HepG2 (cell line): Measurements from ENCODE around the gene FCER1G. TPM values are rescaled to one million over a fixed set of nuclear protein-coding genes. Genes with fewer than 3 reads are reported as not detected.

Experiments
- EEA1 ChIP-seq: sonication (generic); formaldehyde crosslinking; IDR thresholded peaks from 2 replicates; pipeline ENCODE4 v1.5.1; 2020; ENCODE audit warnings: mild to moderate bottlenecking, missing genetic modification reagents, borderline replicate concordance
- HNRNPK ChIP-seq: fragments of 200-400 bp; formaldehyde crosslinking; IDR thresholded peaks from 2 replicates; pipeline ENCODE4 v1.6.1; 2018; ENCODE audit warnings: low read length, low read depth, moderate library complexity, mild to moderate bottlenecking; ENCODE audit not compliant: poor library complexity, severe bottlenecking
- RFX1 ChIP-seq: fragments of 450-650 bp; IDR thresholded peaks from 2 replicates; pipeline ENCODE4 v1.6.1; 2017
- SMARCE1 ChIP-seq: fragments of 450-650 bp; IDR thresholded peaks from 2 replicates; pipeline ENCODE4 v1.6.1; 2017; ENCODE audit warnings: borderline replicate concordance
- ZNF644 ChIP-seq: IDR thresholded peaks from 2 replicates; pipeline ENCODE4 v1.6.1; 2016; ENCODE audit warnings: low read depth
- polyA plus RNA-seq, 8 experiments: library from polyadenylated mRNA; depleted of rRNA in 3 of 8; stranded (reverse) in 7 of 8; unstranded in 1 of 8; fragments of >200 nt; fragmentation: Illumina TruSeq in 4 of 8; extraction: Trizol in 4 of 8; gene quantifications; 2 replicates each; pipeline versions ENCODE4 v1.2.1 to v1.2.3, GENCODE V29; 2011 to 2016; ENCODE audit warnings: low read depth in 4 of 8, missing spikeins in 1 of 8, mixed read lengths in 1 of 8; ENCODE audit not compliant: insufficient read depth in 1 of 8
- total RNA-seq, 5 experiments: library from RNA; depleted of rRNA; stranded (reverse); fragments of >200 nt; fragmentation: Illumina TruSeq; extraction: Trizol; gene quantifications; 2 replicates each; pipeline ENCODE4 v1.2.3, GENCODE V29; 2016; ENCODE audit warnings: low read depth in 1 of 5
- TF ChIP-seq, protein P1 (sequence below): sonication (generic); formaldehyde crosslinking; IDR thresholded peaks from 2 replicates; pipeline ENCODE4 v1.4.0; 2020; ENCODE audit warnings: missing genetic modification reagents
- TF ChIP-seq, protein P2 (sequence below): sonication (generic); formaldehyde crosslinking; conservative IDR thresholded peaks from 2 replicates; pipeline ENCODE4 v1.4.0; 2020; ENCODE audit warnings: missing genetic modification reagents
- TF ChIP-seq, protein P3 (sequence below): IDR thresholded peaks from 2 replicates; pipeline ENCODE4 v1.6.1; 2018; ENCODE audit warnings: missing genetic modification reagents, mild to moderate bottlenecking, missing compliant biosample characterization
- TF ChIP-seq, protein P4 (sequence below): sonication (generic); formaldehyde crosslinking; conservative IDR thresholded peaks from 2 replicates; pipeline ENCODE4 v1.8.0; 2022; ENCODE audit warnings: low read depth, missing genetic modification reagents
- TF ChIP-seq, protein P5 (sequence below): sonication (generic); formaldehyde crosslinking; IDR thresholded peaks from 2 replicates; pipeline ENCODE4 v1.5.1; 2020; ENCODE audit warnings: mild to moderate bottlenecking, missing genetic modification reagents, borderline replicate concordance

FCER1G gene
- total and polyA plus RNA-seq, 2 of the 13 experiments (the other 11 are each of a cell fraction or from before 2014, with no cell fraction given): 1.3 to 6.4 TPM

DNA sequence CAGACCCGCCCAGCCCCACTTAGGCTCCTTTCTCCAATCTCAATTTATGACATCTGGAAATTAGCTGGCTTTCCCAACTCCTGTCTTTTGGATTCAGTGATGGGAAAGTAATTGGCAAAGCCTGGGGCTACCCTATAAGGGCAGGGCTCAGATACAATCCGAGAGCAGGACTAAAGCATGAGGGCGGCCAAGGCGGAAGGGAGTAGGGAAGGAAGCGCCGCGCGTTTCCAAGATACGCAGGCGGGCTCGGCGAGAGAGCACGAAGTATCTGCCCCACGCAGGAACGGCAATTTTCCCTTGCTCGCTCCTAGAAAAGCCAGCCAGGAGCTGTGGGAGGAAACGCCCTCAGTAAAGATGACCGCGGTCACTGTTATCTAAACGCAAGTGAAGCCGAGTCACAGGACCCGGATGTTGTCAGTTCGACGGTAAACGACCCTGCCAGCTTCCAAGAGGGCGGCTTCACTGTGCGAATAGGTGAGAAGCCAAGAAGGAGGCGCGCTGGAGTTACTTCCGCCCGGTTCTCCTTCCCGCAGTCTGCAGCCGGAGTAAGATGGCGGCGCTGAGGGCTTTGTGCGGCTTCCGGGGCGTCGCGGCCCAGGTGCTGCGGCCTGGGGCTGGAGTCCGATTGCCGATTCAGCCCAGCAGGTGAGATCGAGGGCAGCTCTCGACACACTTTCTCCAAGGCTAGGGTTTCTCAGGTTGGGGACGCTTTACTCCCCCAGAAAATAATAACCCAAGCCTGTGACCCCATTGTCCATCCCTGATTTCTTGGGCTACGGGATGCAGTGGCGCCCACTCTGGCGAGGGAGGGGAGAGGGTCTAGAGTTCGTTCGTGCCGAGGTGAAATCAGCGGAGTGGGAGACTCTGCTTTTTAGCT, 13.0 kb upstream of the FCER1G start, which contains the start of gene NDUFS2 (continued):
- TF ChIP-seq, protein P1, sequence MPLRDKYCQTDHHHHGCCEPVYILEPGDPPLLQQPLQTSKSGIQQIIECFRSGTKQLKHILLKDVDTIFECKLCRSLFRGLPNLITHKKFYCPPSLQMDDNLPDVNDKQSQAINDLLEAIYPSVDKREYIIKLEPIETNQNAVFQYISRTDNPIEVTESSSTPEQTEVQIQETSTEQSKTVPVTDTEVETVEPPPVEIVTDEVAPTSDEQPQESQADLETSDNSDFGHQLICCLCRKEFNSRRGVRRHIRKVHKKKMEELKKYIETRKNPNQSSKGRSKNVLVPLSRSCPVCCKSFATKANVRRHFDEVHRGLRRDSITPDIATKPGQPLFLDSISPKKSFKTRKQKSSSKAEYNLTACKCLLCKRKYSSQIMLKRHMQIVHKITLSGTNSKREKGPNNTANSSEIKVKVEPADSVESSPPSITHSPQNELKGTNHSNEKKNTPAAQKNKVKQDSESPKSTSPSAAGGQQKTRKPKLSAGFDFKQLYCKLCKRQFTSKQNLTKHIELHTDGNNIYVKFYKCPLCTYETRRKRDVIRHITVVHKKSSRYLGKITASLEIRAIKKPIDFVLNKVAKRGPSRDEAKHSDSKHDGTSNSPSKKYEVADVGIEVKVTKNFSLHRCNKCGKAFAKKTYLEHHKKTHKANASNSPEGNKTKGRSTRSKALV: peak; percentile 84
- TF ChIP-seq RFX1: no peak
- TF ChIP-seq, protein P2, sequence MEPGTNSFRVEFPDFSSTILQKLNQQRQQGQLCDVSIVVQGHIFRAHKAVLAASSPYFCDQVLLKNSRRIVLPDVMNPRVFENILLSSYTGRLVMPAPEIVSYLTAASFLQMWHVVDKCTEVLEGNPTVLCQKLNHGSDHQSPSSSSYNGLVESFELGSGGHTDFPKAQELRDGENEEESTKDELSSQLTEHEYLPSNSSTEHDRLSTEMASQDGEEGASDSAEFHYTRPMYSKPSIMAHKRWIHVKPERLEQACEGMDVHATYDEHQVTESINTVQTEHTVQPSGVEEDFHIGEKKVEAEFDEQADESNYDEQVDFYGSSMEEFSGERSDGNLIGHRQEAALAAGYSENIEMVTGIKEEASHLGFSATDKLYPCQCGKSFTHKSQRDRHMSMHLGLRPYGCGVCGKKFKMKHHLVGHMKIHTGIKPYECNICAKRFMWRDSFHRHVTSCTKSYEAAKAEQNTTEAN (CRISPR knock-in tag): 0 out of 2 replicates have a peak, but pooled peaks have one; percentile 56
- no peak for TF ChIP-seq HNRNPK
- TF ChIP-seq ZNF644 (CRISPR knock-in tag): no peak
- no peak; the same call in 1 of the 2 replicates for TF ChIP-seq EEA1 (CRISPR knock-in tag)
- TF ChIP-seq SMARCE1: no peak
- TF ChIP-seq, protein P3, sequence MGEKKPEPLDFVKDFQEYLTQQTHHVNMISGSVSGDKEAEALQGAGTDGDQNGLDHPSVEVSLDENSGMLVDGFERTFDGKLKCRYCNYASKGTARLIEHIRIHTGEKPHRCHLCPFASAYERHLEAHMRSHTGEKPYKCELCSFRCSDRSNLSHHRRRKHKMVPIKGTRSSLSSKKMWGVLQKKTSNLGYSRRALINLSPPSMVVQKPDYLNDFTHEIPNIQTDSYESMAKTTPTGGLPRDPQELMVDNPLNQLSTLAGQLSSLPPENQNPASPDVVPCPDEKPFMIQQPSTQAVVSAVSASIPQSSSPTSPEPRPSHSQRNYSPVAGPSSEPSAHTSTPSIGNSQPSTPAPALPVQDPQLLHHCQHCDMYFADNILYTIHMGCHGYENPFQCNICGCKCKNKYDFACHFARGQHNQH (CRISPR knock-in tag): peak; percentile 71; the same call in 1 of the 2 replicates
- TF ChIP-seq, protein P4, sequence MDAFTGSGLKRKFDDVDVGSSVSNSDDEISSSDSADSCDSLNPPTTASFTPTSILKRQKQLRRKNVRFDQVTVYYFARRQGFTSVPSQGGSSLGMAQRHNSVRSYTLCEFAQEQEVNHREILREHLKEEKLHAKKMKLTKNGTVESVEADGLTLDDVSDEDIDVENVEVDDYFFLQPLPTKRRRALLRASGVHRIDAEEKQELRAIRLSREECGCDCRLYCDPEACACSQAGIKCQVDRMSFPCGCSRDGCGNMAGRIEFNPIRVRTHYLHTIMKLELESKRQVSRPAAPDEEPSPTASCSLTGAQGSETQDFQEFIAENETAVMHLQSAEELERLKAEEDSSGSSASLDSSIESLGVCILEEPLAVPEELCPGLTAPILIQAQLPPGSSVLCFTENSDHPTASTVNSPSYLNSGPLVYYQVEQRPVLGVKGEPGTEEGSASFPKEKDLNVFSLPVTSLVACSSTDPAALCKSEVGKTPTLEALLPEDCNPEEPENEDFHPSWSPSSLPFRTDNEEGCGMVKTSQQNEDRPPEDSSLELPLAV (CRISPR knock-in tag): no peak
- TF ChIP-seq, protein P5, sequence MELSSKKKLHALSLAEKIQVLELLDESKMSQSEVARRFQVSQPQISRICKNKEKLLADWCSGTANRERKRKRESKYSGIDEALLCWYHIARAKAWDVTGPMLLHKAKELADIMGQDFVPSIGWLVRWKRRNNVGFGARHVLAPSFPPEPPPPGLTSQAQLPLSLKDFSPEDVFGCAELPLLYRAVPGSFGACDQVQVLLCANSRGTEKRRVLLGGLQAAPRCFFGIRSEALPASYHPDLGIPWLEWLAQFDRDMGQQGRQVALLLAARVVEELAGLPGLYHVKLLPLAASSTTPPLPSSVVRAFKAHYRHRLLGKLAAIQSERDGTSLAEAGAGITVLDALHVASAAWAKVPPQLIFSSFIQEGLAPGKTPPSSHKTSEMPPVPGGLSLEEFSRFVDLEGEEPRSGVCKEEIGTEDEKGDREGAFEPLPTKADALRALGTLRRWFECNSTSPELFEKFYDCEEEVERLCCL (CRISPR knock-in tag): peak; percentile 86; the same call in 1 of the 2 replicates
